Middle frontal gyrus (tissue), 1 donor: Measurements from ENCODE around the gene MBD2.
"Not testable (repeated sequence)": the region's sequence is repeated elsewhere in the genome, so short reads cannot be mapped to it uniquely, and the experiment has no call there.

Experiments
- DNase-seq: peaks from one replicate; pipeline ENCODE4 v3.0.0-alpha.2; 2015; ENCODE audit warnings: low spot score; ENCODE audit errors: extremely low spot score

The MBD2 gene

GRCh38 chr18:54238173-54238936, 13.9 kb upstream of the MBD2 start:
- DNase-seq, result no peak

GRCh38 chr18:54235871-54236270, 11.4 kb upstream of the MBD2 start:
- DNase-seq, result no peak

- no peak for DNase-seq
Observed at GRCh38 chr18:54233747-54234146, 9.3 kb upstream of the MBD2 start.

GRCh38 chr18:54233228-54233625, 8.8 kb upstream of the MBD2 start:
- DNase-seq, result no peak

- DNase-seq, result no peak
Observed at GRCh38 chr18:54232485-54233227, 8.2 kb upstream of the MBD2 start.

- no peak for DNase-seq
Observed at GRCh38 chr18:54229421-54230059, 5.1 kb upstream of the MBD2 start.

- DNase-seq, result no peak
Observed at GRCh38 chr18:54228364-54228763, 3.9 kb upstream of the MBD2 start.

- DNase-seq, result no peak
Observed at GRCh38 chr18:54223568-54224241, 764 bp downstream of the MBD2 start.

GRCh38 chr18:54222922-54223567, 1.4 kb downstream of the MBD2 start:
- DNase-seq, result no peak

GRCh38 chr18:54220406-54220805, 4.1 kb downstream of the MBD2 start:
- no peak for DNase-seq

- DNase-seq, result not testable (repeated sequence)
Observed at GRCh38 chr18:54218803-54219202, 5.7 kb downstream of the MBD2 start.

- no peak for DNase-seq
Observed at GRCh38 chr18:54218299-54218698, 6.2 kb downstream of the MBD2 start.

- no peak for DNase-seq
Observed at GRCh38 chr18:54217624-54218023, 6.8 kb downstream of the MBD2 start.

GRCh38 chr18:54215069-54215468, 9.4 kb downstream of the MBD2 start:
- DNase-seq, result no peak

GRCh38 chr18:54210463-54210862, 14.0 kb downstream of the MBD2 start:
- no peak for DNase-seq

GRCh38 chr18:54209471-54210180, 14.8 kb downstream of the MBD2 start:
- DNase-seq, result no peak

- DNase-seq, result no peak
Observed at GRCh38 chr18:54206447-54206846, 18.0 kb downstream of the MBD2 start.

- no peak for DNase-seq
Observed at GRCh38 chr18:54205959-54206358, 18.5 kb downstream of the MBD2 start.

GRCh38 chr18:54205448-54205847, 19.0 kb downstream of the MBD2 start:
- not testable (repeated sequence) for DNase-seq

GRCh38 chr18:54204883-54205282, 19.6 kb downstream of the MBD2 start:
- no peak for DNase-seq

GRCh38 chr18:54203914-54204313, 20.6 kb downstream of the MBD2 start:
- no peak for DNase-seq
